ENCODE data around the gene NYAP1. TPM values are rescaled to one million over a fixed set of nuclear protein-coding genes. Genes with fewer than 3 reads are reported as not detected.

NYAP1 gene
- total RNA-seq, result 1 to 10 TPM in 2 of 6 donors, under 1 TPM in 3, not detected in 1; 0.15 to 1.4 (median 0.89) TPM

- Histone ChIP-seq H3K36me3 (no peaks in the 10 kb centered on the region), H3K4me3 (peak within 1 kb of the TSS; percentile 36 to 77 (median 70)), H3K9me3 (no peaks in the 10 kb centered on the region), H3K27me3 (no peaks in the 10 kb centered on the region), H3K4me1 (peaks cover 14 to 25% (median 19%) of the 10 kb centered on the region in 4 donors), H3K27ac (peak within 1 kb of the TSS in 2 of 4 donors; percentile 1 to 75)
- ATAC-seq (ENCODE audit: low FRiP score in 2 of 2) (peak in 1 of 2 donors; percentile 58), DNase-seq (peak; percentile 54 to 92)
- TF ChIP-seq EP300 (IDR thresholded peaks at IDR 0.05) (no peak), CTCF (IDR thresholded peaks at IDR 0.05) (no peak), POLR2AphosphoS5 (IDR thresholded peaks at IDR 0.05) (no peak), POLR2A (IDR thresholded peaks at IDR 0.05) (no peak)
- WGBS, 2 donors, result 52 to 63% methylated on average over 15 to 22 of the region's 45 CpGs
Measured at GRCh38 chr7:100483722-100484672, at the start of gene NYAP1. Gene NYAP1, plus strand, starts transcription at chr7:100483927. Its CDS starts 1,385 bp downstream, at chr7:100485312.

GRCh38 chr7:100434297-100435144, 49.2 kb upstream of the NYAP1 start:
- Histone ChIP-seq H3K4me1 (peaks cover 28 to 60% (median 39%) of the 10 kb centered on the region in 4 donors), H3K4me3 (peak overlapping the region in 3 of 4 donors; percentile 75 to 97 (median 89)), H3K27me3 (no peaks in the 10 kb centered on the region), H3K36me3 (peaks cover 5 to 32% (median 26%) of the 10 kb centered on the region in 4 donors), H3K9me3 (no peaks in the 10 kb centered on the region), H3K27ac (peak overlapping the region in 3 of 4 donors; percentile 95 to 98 (median 98))
- ATAC-seq (ENCODE audit: low FRiP score in 2 of 2) (no peak), DNase-seq (no peak)
- TF ChIP-seq POLR2AphosphoS5 (IDR thresholded peaks at IDR 0.05) (no peak), CTCF (IDR thresholded peaks at IDR 0.05) (no peak), POLR2A (IDR thresholded peaks at IDR 0.05) (no peak), EP300 (IDR thresholded peaks at IDR 0.05) (no peak)
- 82 to 83% methylated on average over 22 of the region's 22 CpGs for WGBS, 2 donors

GRCh38 chr7:100435401-100436304, 48.1 kb upstream of the NYAP1 start:
- Histone ChIP-seq H3K4me3 (peak overlapping the region; percentile 75 to 97 (median 90)), H3K27ac (peak overlapping the region; percentile 95 to 98 (median 98)), H3K36me3 (peaks cover 5 to 32% (median 26%) of the 10 kb centered on the region in 4 donors), H3K27me3 (no peaks in the 10 kb centered on the region), H3K9me3 (no peaks in the 10 kb centered on the region), H3K4me1 (peaks cover 25 to 54% (median 35%) of the 10 kb centered on the region in 4 donors)
- DNase-seq, result peak; percentile 45 to 93
- 3 to 9% methylated on average over 18 to 48 of the region's 81 CpGs for WGBS, 2 donors
- TF ChIP-seq POLR2A (IDR thresholded peaks at IDR 0.05), result peak in 2 of 4 donors; percentile 15 to 16
- peak in 1 of 2 donors; percentile 6 for TF ChIP-seq POLR2AphosphoS5 (IDR thresholded peaks at IDR 0.05)
- TF ChIP-seq EP300 (IDR thresholded peaks at IDR 0.05), result no peak
- TF ChIP-seq CTCF (IDR thresholded peaks at IDR 0.05), result peak in 1 of 6 experiments; percentile 9
- peak; percentile 12 to 64 for ATAC-seq (ENCODE audit: low FRiP score in 2 of 2)

Data from upper lobe of left lung (tissue), 6 donors.